GM21576 (cell line): ENCODE results near the gene CA9.

Source experiments
- ATAC-seq: cut with Tn5 transposase; IDR thresholded peaks from one replicate; pipeline ENCODE4 v1.9.1; 2021; ENCODE audit warnings: mild to moderate bottlenecking, moderate library complexity; ENCODE audit not compliant: unreplicated experiment

The CA9 gene

GRCh38 chr9:35690614-35691333 lies 17.0 kb downstream of the CA9 start:
- ATAC-seq = no peak

- ATAC-seq = no peak
These were observed 17.6 kb downstream of the CA9 start for GRCh38 chr9:35691334-35691650.

- ATAC-seq = no peak
These were observed 18.1 kb downstream of the CA9 start for GRCh38 chr9:35691757-35692301.

GRCh38 chr9:35695943-35696401 lies 22.2 kb downstream of the CA9 start:
- ATAC-seq = no peak

- peak; percentile 81 for ATAC-seq
These were observed 22.9 kb downstream of the CA9 start for GRCh38 chr9:35696520-35697215.

- no peak for ATAC-seq
These were observed 23.8 kb downstream of the CA9 start for GRCh38 chr9:35697486-35697885.

GRCh38 chr9:35698231-35698630 lies 24.5 kb downstream of the CA9 start:
- ATAC-seq = no peak

GRCh38 chr9:35700031-35700430 lies 26.3 kb downstream of the CA9 start:
- no peak for ATAC-seq

GRCh38 chr9:35700942-35701341 lies 27.2 kb downstream of the CA9 start:
- no peak for ATAC-seq

- ATAC-seq = no peak
These were observed 29.0 kb downstream of the CA9 start for GRCh38 chr9:35702696-35703095.

GRCh38 chr9:35703906-35704672 lies 30.4 kb downstream of the CA9 start:
- no peak for ATAC-seq

- no peak for ATAC-seq
These were observed 31.6 kb downstream of the CA9 start for GRCh38 chr9:35705372-35705771.

- ATAC-seq = no peak
These were observed 32.2 kb downstream of the CA9 start for GRCh38 chr9:35705836-35706430.

GRCh38 chr9:35706951-35707350 lies 33.2 kb downstream of the CA9 start:
- no peak for ATAC-seq

GRCh38 chr9:35708146-35708545 lies 34.4 kb downstream of the CA9 start:
- no peak for ATAC-seq

- no peak for ATAC-seq
These were observed 37.2 kb downstream of the CA9 start for GRCh38 chr9:35710818-35711500.

GRCh38 chr9:35711501-35712428 lies 38.0 kb downstream of the CA9 start:
- no peak for ATAC-seq

- no peak for ATAC-seq
These were observed 39.2 kb downstream of the CA9 start for GRCh38 chr9:35712762-35713400.

GRCh38 chr9:35713578-35713977 lies 39.9 kb downstream of the CA9 start:
- ATAC-seq = no peak
